ENCODE data around the gene KCNF1.

DNA sequence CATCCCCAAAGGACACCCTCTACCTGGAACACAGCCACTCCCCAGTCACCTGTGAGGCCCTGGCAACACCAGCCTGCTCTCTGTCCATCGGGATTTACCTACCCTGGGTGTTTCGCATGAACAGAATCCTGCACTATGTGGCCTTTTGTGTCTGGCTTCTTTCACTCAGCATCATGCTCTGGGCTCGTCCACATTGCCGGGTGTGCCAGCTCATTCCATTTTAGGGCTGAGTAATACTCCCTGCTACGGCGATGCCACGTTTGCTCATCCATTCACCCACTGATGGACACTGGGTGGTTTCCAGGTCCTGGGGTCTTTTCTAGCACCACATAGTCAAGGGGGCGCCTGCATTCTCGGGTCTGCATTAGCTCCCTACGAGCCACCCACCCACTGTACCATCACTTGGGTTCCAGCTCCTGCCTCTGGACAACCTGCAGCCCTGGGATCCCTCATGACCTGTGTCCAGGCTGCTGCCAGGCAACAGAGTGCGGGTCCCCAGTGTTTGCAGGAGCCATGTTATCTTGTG lies 22.0 kb downstream of the KCNF1 start:
- TF ChIP-seq EP300 (IDR thresholded peaks at IDR 0.05) (no peak), POLR2A (IDR thresholded peaks at IDR 0.05) (no peak)
- TF ChIP-seq, protein P1, sequence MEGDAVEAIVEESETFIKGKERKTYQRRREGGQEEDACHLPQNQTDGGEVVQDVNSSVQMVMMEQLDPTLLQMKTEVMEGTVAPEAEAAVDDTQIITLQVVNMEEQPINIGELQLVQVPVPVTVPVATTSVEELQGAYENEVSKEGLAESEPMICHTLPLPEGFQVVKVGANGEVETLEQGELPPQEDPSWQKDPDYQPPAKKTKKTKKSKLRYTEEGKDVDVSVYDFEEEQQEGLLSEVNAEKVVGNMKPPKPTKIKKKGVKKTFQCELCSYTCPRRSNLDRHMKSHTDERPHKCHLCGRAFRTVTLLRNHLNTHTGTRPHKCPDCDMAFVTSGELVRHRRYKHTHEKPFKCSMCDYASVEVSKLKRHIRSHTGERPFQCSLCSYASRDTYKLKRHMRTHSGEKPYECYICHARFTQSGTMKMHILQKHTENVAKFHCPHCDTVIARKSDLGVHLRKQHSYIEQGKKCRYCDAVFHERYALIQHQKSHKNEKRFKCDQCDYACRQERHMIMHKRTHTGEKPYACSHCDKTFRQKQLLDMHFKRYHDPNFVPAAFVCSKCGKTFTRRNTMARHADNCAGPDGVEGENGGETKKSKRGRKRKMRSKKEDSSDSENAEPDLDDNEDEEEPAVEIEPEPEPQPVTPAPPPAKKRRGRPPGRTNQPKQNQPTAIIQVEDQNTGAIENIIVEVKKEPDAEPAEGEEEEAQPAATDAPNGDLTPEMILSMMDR (IDR thresholded peaks at IDR 0.05) = no peak
